GM13976 (cell line): ENCODE measurements around the gene TAF6.

ENCODE experiments used
- DNase-seq: peaks from one replicate; pipeline ENCODE4 v3.0.0; 2012; ENCODE audit warnings: low spot score
- in situ Hi-C: fragments of 300-500 bp; cut with MboI; formaldehyde crosslinking; loops from one replicate; pipeline ENCODE4 v1.12.0; 2022; ENCODE audit warnings: low sequenced_read_pairs, mixed read lengths, inconsistent platforms; ENCODE audit not compliant: unreplicated experiment
- TF ChIP-seq, protein P1 (sequence below): IDR thresholded peaks from 2 replicates; pipeline ENCODE4 v1.5.1; 2012; ENCODE audit warnings: borderline replicate concordance, mild to moderate bottlenecking; ENCODE audit not compliant: insufficient read depth; ENCODE audit errors: extremely low read depth, missing control alignments, control extremely low read depth

The TAF6 gene

DNA sequence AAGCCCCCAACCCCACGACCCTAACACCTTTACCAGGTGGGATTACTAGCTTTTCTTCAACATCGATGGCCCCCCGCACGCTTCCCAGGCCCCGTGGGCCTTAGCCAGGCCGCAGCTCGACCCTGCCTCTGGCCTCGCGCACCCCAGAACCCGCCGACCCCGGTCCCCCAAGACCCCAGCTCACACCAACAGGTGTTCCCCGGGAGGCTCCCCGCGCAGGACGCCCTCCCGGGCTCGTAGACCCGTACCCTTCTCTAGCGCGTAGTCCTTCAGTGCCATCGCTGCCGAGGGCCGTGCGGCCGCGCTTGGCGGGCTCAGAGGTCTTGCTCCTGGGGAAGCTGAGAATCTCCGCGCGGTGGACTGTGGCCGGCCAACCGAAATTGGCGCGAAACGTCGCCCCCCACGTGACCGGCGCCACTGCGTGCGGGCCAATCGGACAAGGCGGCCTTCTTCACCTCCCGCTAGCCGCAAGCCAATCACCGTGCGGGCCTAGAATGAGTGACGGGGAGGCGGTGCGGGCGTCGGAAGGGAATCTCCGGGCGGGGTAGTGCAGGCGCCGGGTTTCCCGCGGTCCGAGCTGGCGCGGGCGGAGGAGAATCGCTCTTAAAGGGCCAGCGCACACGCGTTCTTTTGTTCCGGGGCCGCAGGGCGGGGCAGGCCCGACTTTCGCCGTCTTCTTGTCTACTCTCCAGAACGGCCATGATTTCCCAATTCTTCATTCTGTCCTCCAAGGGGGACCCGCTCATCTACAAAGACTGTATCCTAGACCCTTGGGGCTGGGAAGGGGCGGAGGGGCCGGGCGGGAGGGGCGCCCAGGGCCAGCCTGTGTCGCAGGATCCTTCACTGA lies 17.9 kb downstream of the TAF6 start, which contains the start of the genes AP4M1 and MCM7:
TSS of gene AP4M1 (plus strand) at position 628 of the 847 bp plus-strand sequence. CDS start at position 700, 72 bp downstream.
TSS of gene MCM7 (minus strand) at position 382 of the 847 bp plus-strand sequence. CDS start at position 279, 103 bp downstream.
- in situ Hi-C loops, result no loop called here
- TF ChIP-seq, protein P1, sequence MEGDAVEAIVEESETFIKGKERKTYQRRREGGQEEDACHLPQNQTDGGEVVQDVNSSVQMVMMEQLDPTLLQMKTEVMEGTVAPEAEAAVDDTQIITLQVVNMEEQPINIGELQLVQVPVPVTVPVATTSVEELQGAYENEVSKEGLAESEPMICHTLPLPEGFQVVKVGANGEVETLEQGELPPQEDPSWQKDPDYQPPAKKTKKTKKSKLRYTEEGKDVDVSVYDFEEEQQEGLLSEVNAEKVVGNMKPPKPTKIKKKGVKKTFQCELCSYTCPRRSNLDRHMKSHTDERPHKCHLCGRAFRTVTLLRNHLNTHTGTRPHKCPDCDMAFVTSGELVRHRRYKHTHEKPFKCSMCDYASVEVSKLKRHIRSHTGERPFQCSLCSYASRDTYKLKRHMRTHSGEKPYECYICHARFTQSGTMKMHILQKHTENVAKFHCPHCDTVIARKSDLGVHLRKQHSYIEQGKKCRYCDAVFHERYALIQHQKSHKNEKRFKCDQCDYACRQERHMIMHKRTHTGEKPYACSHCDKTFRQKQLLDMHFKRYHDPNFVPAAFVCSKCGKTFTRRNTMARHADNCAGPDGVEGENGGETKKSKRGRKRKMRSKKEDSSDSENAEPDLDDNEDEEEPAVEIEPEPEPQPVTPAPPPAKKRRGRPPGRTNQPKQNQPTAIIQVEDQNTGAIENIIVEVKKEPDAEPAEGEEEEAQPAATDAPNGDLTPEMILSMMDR, result no peak
- DNase-seq, result peak; percentile 99

DNA sequence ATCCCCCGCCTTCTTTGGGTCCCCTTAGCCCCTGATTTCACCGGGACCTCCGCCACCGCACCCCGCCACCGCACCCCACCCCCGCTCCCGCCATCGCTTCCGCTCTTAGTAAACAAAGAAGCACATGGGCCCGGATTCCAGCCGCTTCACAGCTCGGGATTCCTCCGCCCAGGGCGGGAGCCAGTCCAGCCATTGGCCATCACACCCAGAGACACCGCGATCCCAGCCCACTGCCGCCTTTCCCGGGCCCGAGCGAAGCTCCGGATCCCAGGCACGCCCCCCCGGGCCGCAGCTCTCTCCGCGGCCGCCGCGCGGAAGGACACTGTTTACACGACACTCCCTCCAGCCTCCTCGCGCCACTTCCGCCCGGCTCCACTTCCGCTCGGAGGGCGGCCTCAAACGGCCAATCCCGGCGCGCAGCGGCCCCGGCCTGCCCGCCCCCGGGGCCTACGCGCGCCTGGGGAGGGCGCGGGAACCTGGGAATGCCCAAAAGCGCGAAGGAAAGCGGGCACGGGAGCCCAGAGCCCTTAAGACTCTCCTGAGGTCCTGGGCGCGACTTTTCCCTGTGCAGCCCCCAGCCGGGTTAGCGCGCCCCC lies 18.6 kb downstream of the TAF6 start:
- peak; percentile 94 for DNase-seq
- TF ChIP-seq, protein P1, result no peak
- in situ Hi-C loops, result no loop called here

DNA sequence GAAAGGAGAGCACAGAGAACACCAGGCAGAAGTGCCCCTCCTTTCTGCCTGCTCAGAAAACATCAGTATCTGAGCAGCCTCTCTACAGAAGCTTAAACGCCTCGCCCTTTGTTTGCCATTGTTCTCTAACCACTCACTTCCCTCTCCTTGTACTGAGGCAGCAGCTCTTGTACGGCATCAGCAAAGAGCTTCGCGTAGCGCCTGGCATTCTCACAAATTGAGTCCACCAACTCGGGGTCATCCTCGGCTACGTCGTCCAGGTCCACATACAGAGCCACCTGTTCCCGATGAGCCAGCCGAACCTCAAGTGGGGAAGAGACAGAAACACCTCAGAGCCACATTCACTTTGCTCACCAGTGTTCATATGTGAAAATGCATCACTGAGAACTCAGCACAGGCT lies 19.7 kb downstream of the TAF6 start:
- TF ChIP-seq, protein P1, result no peak
- DNase-seq, result no peak
- in situ Hi-C loops, result no loop called here

DNA sequence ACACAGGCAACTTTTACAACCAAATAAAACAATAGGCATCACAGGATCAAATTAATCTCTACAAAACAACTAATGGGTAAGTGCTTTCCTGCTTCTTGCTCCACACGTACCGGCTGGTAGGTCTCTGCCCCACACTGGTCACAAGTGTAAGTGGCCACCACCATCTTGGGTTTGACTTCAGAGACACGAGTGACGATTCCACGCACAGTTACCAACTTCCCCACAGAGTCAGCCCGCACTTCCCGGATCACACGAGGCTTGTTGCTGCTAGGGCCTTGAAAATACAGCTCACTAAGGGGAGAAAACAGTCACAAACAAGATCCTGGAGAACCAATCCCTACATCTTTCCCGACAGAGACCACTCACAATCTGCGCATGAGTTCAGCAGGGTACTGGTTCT lies 20.2 kb downstream of the TAF6 start:
- no peak for DNase-seq
- TF ChIP-seq, protein P1, result no peak
- in situ Hi-C loops, result no loop called here

DNA sequence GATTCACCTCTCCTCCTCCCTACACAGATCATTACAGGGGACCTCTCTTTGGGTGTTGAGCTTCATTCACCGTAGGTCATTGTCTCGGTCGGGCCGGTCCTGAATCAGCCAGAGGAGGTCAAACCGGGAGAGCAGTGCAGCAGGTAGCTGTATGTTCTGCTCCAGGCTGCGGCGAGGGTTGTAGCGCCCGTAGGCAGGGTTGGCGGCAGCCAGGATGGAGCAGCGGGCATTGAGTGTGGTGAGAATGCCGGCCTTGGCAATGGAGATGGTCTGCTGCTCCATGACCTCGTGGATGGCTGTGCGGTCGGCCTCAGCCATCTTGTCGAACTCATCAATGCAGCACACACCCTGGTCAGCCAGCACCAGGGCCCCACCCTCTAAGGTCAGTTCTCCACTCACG lies 23.5 kb downstream of the TAF6 start:
- DNase-seq, result no peak
- TF ChIP-seq, protein P1, result no peak
- in situ Hi-C loops, result no loop called here

DNA sequence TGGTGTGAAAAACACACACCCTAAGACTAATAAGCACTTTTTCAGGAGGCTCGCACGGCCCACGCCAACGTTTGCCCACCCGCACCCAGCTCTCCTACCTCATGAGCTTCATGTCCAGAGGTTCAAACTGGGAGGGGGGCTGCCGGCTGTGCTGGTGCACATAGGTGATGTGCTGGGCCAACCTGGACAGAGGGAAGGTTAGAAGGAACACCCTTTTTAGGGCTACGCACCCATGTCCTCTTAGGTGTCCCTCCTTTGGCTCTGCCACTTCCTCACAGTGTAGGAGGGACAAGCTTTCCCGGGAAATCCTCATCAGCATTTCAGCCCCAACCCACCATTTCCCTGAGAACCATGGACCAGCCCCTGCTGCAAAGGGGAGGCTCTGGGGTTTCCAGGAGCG lies 23.9 kb downstream of the TAF6 start:
- TF ChIP-seq, protein P1, result no peak
- no peak for DNase-seq
- in situ Hi-C loops, result no loop called here
